Activated naive CD8-positive, alpha-beta T cell treated with anti-CD3 and anti-CD28 coated beads, Interleukin-2, amount 50 U/mL, for 24 hours (primary cell): ENCODE measurements around the gene C14orf180.

Experiments
- ATAC-seq: fragments of 150-1000 bp; cut with Tn5 transposase; one replicate; pipeline ENCODE4 v1.10.0; 2021
- DNase-seq: peaks from one replicate; pipeline ENCODE4 v3.0.0; 2021
- H3K27ac Mint-ChIP-seq: one replicate; pipeline ENCODE4 v1.8.0; 2021; ENCODE audit warnings: mild to moderate bottlenecking, mixed read lengths
- H3K27me3 Mint-ChIP-seq: one replicate; pipeline ENCODE4 v1.8.0; 2021; ENCODE audit warnings: mixed read lengths
- H3K36me3 Mint-ChIP-seq: one replicate; pipeline ENCODE4 v1.8.0; 2021; ENCODE audit warnings: low read depth, mixed read lengths
- H3K4me1 Mint-ChIP-seq: one replicate; pipeline ENCODE4 v1.8.0; 2021; ENCODE audit warnings: mixed read lengths
- H3K4me3 Mint-ChIP-seq: one replicate; pipeline ENCODE4 v1.8.0; 2021; ENCODE audit warnings: mild to moderate bottlenecking, moderate library complexity, mixed read lengths
- H3K9me3 Mint-ChIP-seq: one replicate; pipeline ENCODE4 v1.8.0; 2021; ENCODE audit warnings: mixed read lengths

Gene C14orf180

GRCh38 chr14:104546591-104547309 is 32.8 kb upstream of the C14orf180 start:
- H3K27ac Mint-ChIP-seq, result no peak overlapping the region
- no peaks in the 10 kb centered on the region for H3K4me1 Mint-ChIP-seq
- H3K27me3 Mint-ChIP-seq, result peaks cover 17% of the 10 kb centered on the region
- no peak for ATAC-seq
- no peaks in the 10 kb centered on the region for H3K9me3 Mint-ChIP-seq
- no peak overlapping the region for H3K4me3 Mint-ChIP-seq
- DNase-seq, result no peak
- no peaks in the 10 kb centered on the region for H3K36me3 Mint-ChIP-seq

- no peak for ATAC-seq
- no peak for DNase-seq
- no peaks in the 10 kb centered on the region for H3K4me1 Mint-ChIP-seq
- H3K9me3 Mint-ChIP-seq, result no peaks in the 10 kb centered on the region
- peaks cover 14% of the 10 kb centered on the region for H3K27me3 Mint-ChIP-seq
- H3K27ac Mint-ChIP-seq, result no peak overlapping the region
- H3K36me3 Mint-ChIP-seq, result no peaks in the 10 kb centered on the region
- no peak overlapping the region for H3K4me3 Mint-ChIP-seq
Observed at GRCh38 chr14:104547310-104547997, 32.1 kb upstream of the C14orf180 start.

- H3K4me3 Mint-ChIP-seq, result no peak overlapping the region
- peaks cover 10% of the 10 kb centered on the region for H3K27me3 Mint-ChIP-seq
- no peak for ATAC-seq
- no peaks in the 10 kb centered on the region for H3K9me3 Mint-ChIP-seq
- no peaks in the 10 kb centered on the region for H3K4me1 Mint-ChIP-seq
- no peak for DNase-seq
- H3K27ac Mint-ChIP-seq, result no peak overlapping the region
- H3K36me3 Mint-ChIP-seq, result no peaks in the 10 kb centered on the region
Observed at GRCh38 chr14:104547998-104548700, 31.4 kb upstream of the C14orf180 start.

DNA sequence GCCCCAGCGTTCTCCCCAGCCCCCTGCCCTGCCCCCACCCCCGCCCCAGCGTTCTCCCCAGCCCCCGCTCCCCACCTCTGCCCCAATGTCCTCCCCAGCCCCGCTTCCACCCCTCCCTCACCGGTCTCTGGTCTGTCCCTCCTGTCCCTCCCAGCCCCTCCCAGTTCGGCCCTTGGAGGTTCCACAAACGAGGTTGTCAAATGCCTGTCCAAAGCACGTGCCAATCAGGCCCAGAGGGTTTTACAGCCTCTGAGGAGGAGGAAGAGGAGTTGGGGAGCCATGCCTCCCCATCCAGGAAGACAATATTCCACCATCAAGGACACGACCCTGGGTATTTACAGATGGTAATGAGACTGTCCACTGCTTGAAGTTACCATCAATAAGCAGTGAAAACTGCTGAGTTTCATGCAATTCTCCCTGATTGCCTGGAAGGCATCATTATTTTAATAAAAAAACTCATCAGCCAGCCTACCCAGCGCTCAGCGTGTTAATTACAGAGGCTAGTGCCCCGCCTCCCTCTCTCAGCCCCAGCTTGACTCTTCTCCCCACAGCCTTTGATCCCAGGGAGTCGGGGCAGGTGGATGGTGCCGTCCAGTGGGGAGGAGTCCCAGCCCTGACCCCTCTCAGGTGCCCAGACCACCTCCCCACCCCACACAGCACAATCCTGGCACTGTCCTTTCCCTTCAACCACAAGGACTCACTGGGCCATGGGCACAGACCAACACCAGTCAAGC is 30.6 kb upstream of the C14orf180 start:
- Mint-ChIP-seq H3K27ac (no peak overlapping the region), H3K27me3 (peaks cover 9% of the 10 kb centered on the region), H3K9me3 (no peaks in the 10 kb centered on the region), H3K4me3 (no peak overlapping the region), H3K4me1 (no peaks in the 10 kb centered on the region), H3K36me3 (no peaks in the 10 kb centered on the region)
- ATAC-seq, result no peak
- no peak for DNase-seq

- no peak for ATAC-seq
- H3K4me1 Mint-ChIP-seq, result no peaks in the 10 kb centered on the region
- H3K27me3 Mint-ChIP-seq, result peaks cover 8% of the 10 kb centered on the region
- DNase-seq, result no peak
- no peak overlapping the region for H3K4me3 Mint-ChIP-seq
- H3K9me3 Mint-ChIP-seq, result no peaks in the 10 kb centered on the region
- H3K27ac Mint-ChIP-seq, result no peak overlapping the region
- no peaks in the 10 kb centered on the region for H3K36me3 Mint-ChIP-seq
Observed at GRCh38 chr14:104549536-104550339, 29.8 kb upstream of the C14orf180 start.

GRCh38 chr14:104550340-104550860 is 29.2 kb upstream of the C14orf180 start:
- DNase-seq (no peak), ATAC-seq (no peak)
- H3K9me3 Mint-ChIP-seq, result no peaks in the 10 kb centered on the region
- H3K4me3 Mint-ChIP-seq, result no peak overlapping the region
- H3K27me3 Mint-ChIP-seq, result peaks cover 5% of the 10 kb centered on the region
- H3K36me3 Mint-ChIP-seq, result no peaks in the 10 kb centered on the region
- no peaks in the 10 kb centered on the region for H3K4me1 Mint-ChIP-seq
- no peak overlapping the region for H3K27ac Mint-ChIP-seq

DNA sequence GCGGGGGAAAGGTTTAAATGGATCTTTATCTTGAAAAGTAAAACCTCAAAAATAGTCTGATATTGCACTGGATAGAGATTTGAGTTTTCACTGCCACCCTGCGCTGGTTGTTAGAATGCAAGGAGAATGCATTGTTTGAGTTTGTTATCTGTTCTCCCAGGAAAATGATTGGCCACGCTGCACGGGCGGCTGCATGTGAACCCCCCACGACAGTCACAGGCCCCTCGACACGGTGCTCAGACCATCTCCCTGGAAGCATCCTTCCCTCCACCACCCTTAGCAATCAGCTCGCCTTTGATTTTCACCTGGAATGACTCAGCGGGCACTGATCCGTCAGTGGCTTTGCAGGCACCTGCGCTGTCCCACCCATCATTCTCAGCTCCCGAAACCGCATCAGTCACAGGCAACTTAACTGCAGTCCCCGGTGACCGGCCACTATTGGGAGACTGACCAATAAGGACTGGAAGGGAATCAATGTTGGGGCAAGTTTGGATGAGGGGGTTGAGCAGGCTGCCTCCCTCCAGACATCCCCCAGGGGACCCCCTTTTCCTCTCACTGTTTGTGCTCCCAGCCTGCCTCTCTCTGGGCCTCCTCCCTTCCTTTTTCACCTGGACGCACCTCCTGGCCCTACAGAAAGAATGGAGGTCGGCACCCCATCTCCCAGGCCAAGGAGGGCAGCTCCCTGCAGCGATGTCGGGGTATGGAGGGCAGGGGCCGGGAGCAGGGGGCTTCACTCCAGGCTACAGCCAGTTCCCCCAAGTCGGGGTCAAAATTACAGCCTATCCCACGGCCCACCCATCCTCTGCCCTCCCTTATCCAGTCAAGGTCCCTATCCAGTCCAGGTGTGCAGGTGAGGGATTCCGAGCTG is 28.5 kb upstream of the C14orf180 start:
- no peaks in the 10 kb centered on the region for H3K36me3 Mint-ChIP-seq
- H3K27me3 Mint-ChIP-seq, result peaks cover 5% of the 10 kb centered on the region
- H3K27ac Mint-ChIP-seq, result no peak overlapping the region
- no peaks in the 10 kb centered on the region for H3K9me3 Mint-ChIP-seq
- ATAC-seq (no peak), DNase-seq (no peak)
- no peak overlapping the region for H3K4me3 Mint-ChIP-seq
- no peaks in the 10 kb centered on the region for H3K4me1 Mint-ChIP-seq

- Mint-ChIP-seq H3K9me3 (no peaks in the 10 kb centered on the region), H3K4me1 (no peaks in the 10 kb centered on the region), H3K27ac (no peak overlapping the region), H3K4me3 (no peak overlapping the region), H3K36me3 (no peaks in the 10 kb centered on the region), H3K27me3 (peaks cover 4% of the 10 kb centered on the region)
- no peak for DNase-seq
- ATAC-seq, result no peak
Observed at GRCh38 chr14:104551851-104552737, 27.5 kb upstream of the C14orf180 start.

GRCh38 chr14:104552738-104553125 is 26.8 kb upstream of the C14orf180 start:
- no peak for ATAC-seq
- Mint-ChIP-seq H3K27ac (no peak overlapping the region), H3K27me3 (peaks cover 2% of the 10 kb centered on the region), H3K4me1 (no peaks in the 10 kb centered on the region), H3K36me3 (no peaks in the 10 kb centered on the region), H3K9me3 (no peaks in the 10 kb centered on the region), H3K4me3 (no peak overlapping the region)
- no peak for DNase-seq

DNA sequence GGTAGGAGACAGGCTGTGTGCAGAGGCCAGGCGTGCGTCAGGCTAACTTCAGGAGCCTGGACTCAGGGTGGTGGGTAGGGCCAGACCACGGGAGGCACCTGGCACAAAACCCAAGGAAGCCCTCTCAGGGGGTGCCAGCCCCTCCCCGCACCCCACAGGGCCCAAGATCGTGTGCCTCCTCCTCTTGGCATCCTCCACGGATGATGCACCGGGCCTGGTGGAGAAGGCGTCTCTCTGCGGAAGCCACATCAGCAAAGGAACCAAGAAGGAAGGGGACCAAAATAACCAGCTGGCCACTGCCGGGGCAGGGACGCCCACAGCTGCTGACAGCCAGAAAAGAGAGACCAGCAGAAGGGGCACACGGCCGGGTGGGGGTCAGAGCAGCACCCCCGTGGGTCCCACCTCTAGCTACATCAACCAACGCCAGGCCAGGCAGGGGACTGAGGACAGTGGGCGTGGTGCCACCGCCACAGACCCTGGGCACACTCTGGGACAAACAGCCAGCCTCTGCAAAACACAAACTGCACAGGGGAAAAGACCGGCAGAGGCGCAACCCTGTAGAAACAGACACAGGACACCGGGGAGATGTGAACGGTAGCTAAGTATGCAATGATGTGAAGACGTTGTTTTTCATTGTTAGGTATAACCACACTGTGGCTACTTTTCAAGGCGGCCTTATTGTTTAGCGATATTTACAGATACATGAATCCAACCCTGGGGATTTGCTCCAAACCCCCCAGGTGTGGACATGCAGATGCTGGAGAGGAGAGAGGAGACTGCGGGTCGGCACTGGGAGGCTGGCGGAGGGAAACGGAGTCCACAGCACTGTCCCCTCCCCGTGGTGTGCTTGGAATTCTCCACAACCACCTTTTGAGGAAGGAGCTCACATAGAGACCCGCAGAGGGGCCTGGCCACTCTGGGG is 26.1 kb upstream of the C14orf180 start:
- Mint-ChIP-seq H3K27ac (no peak overlapping the region), H3K36me3 (no peaks in the 10 kb centered on the region), H3K4me1 (no peaks in the 10 kb centered on the region), H3K4me3 (no peak overlapping the region), H3K27me3 (no peaks in the 10 kb centered on the region), H3K9me3 (no peaks in the 10 kb centered on the region)
- no peak for DNase-seq
- no peak for ATAC-seq

DNA sequence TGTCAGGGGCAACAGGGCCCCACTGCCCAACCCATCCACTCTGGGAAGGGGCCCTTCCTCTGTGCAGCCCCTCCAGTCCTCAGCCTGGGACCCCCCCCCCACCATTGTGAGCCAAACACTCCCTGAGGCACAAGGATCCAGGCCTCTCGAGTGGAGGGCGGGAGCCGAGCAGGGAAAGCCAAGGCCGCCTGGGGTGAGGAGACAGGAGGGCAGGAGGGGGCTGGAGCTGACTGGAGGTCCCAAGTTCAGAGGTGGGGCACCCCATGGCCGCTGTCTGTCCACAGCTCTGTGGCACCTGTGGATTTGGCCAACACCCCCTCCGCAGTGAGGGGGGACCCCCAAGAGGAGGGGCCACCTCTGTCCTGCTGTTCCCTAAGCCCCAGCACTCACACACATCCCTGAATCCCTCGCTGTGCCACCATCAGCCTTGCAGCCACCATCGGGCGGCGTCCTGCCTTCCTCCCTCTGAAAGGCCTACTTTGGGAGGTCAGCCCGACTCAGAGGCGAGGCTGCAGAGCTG is 25.4 kb upstream of the C14orf180 start:
- no peak overlapping the region for H3K27ac Mint-ChIP-seq
- H3K27me3 Mint-ChIP-seq, result no peaks in the 10 kb centered on the region
- H3K36me3 Mint-ChIP-seq, result no peaks in the 10 kb centered on the region
- ATAC-seq, result no peak
- no peak for DNase-seq
- no peak overlapping the region for H3K4me3 Mint-ChIP-seq
- H3K9me3 Mint-ChIP-seq, result no peaks in the 10 kb centered on the region
- no peaks in the 10 kb centered on the region for H3K4me1 Mint-ChIP-seq
